Measurements from ENCODE around the gene LRRC8B.

Gene LRRC8B

DNA sequence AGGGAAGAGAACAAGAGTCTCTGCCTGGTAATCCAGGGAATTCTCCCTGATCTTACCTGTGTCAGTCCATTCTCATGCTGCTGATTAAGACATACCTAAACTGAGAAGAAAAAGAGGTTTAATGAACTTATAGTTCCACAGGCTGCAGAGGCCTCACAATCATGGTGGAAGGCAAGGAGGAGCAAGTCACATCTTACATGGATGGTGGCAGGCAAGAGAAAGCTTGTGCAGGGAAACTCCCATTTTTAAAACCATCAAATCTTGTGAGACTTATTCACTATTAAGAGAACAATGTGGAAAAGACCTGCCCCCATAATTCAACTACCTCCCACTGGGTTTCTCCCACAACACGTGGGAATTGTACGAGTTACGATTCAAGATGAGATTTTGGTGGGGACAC, 34.2 kb upstream of the LRRC8B start:
- TF ChIP-seq, protein P1, sequence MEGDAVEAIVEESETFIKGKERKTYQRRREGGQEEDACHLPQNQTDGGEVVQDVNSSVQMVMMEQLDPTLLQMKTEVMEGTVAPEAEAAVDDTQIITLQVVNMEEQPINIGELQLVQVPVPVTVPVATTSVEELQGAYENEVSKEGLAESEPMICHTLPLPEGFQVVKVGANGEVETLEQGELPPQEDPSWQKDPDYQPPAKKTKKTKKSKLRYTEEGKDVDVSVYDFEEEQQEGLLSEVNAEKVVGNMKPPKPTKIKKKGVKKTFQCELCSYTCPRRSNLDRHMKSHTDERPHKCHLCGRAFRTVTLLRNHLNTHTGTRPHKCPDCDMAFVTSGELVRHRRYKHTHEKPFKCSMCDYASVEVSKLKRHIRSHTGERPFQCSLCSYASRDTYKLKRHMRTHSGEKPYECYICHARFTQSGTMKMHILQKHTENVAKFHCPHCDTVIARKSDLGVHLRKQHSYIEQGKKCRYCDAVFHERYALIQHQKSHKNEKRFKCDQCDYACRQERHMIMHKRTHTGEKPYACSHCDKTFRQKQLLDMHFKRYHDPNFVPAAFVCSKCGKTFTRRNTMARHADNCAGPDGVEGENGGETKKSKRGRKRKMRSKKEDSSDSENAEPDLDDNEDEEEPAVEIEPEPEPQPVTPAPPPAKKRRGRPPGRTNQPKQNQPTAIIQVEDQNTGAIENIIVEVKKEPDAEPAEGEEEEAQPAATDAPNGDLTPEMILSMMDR (IDR thresholded peaks at IDR 0.05; ENCODE audit: low read depth, low read length) = no peak
- no peak for TF ChIP-seq EZH2phosphoT487 (IDR thresholded peaks at IDR 0.05; ENCODE audit: low read depth)
- no peaks in the 10 kb centered on the region for H3K4me1 ChIP-seq (ENCODE audit: low read length)
- H3K4me3 ChIP-seq (ENCODE audit: low read length) = no peak overlapping the region
- no peaks in the 10 kb centered on the region for H3K9me3 ChIP-seq (ENCODE audit: insufficient read depth, low read length)
- no peak overlapping the region for H3K27ac ChIP-seq (ENCODE audit: low read length)
- no peak overlapping the region for H2AFZ ChIP-seq (ENCODE audit: low read depth, low read length)
- H3K36me3 ChIP-seq (replicated peaks; ENCODE audit: low read depth, low read length) = no peaks in the 10 kb centered on the region
- no peaks in the 10 kb centered on the region for H4K20me1 ChIP-seq (ENCODE audit: insufficient read depth, low read length)
- H3K4me2 ChIP-seq (ENCODE audit: low read length) = no peak overlapping the region
- no peaks in the 10 kb centered on the region for H3K27me3 ChIP-seq (ENCODE audit: low read depth, low read length)
- H3K79me2 ChIP-seq (ENCODE audit: low read length) = no peaks in the 10 kb centered on the region
- no peak overlapping the region for H3K9ac ChIP-seq (ENCODE audit: low read length)

DNA sequence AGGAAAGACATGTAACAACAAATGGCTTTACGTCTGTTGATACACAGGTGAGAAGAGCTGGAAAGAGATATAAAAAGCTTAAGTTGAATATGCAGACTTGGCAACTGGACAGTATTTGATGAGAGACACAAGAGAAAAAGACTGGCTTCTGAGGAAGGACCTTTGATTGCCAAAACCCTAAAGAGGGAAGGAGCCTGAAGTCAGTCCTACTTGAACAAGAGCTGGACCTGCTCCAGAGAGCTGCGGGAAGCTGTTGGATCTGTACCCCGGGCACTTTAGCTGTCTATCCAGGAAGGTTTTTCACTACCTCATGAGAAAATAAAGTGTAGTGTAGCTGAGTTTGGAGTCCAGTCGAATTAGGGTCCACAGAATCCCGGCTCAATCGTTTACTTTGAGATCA, 25.3 kb upstream of the LRRC8B start:
- H3K79me2 ChIP-seq (ENCODE audit: low read length) = no peaks in the 10 kb centered on the region
- no peaks in the 10 kb centered on the region for H3K27me3 ChIP-seq (ENCODE audit: low read depth, low read length)
- H3K9ac ChIP-seq (ENCODE audit: low read length) = no peak overlapping the region
- H3K27ac ChIP-seq (ENCODE audit: low read length) = no peak overlapping the region
- H3K4me3 ChIP-seq (ENCODE audit: low read length) = no peak overlapping the region
- no peaks in the 10 kb centered on the region for H4K20me1 ChIP-seq (ENCODE audit: insufficient read depth, low read length)
- no peak overlapping the region for H2AFZ ChIP-seq (ENCODE audit: low read depth, low read length)
- TF ChIP-seq EZH2phosphoT487 (IDR thresholded peaks at IDR 0.05; ENCODE audit: low read depth) = no peak
- TF ChIP-seq, protein P1 (IDR thresholded peaks at IDR 0.05; ENCODE audit: low read depth, low read length) = no peak
- no peaks in the 10 kb centered on the region for H3K36me3 ChIP-seq (replicated peaks; ENCODE audit: low read depth, low read length)
- H3K4me1 ChIP-seq (ENCODE audit: low read length) = no peaks in the 10 kb centered on the region
- H3K4me2 ChIP-seq (ENCODE audit: low read length) = no peak overlapping the region
- no peaks in the 10 kb centered on the region for H3K9me3 ChIP-seq (ENCODE audit: insufficient read depth, low read length)

DNA sequence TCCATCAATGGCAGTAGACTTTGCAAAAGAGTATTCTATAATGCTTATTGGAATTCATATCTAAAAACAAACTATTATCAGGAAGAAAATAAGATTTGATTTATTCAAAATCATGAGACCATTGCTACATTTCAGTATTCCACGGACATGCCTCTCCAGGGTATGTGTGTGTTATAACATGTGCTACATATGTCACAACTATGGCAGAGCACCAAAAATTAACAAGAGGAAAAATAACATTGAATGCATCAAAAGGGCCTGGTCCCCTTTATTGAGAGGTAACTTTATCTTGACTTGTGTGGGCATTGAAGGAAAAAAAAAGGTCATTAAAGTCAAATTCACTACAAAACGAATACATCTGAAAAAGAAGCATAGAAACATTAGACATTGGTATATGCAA, 22.6 kb upstream of the LRRC8B start:
- H2AFZ ChIP-seq (ENCODE audit: low read depth, low read length) = no peak overlapping the region
- H3K27me3 ChIP-seq (ENCODE audit: low read depth, low read length) = no peaks in the 10 kb centered on the region
- no peak for TF ChIP-seq EZH2phosphoT487 (IDR thresholded peaks at IDR 0.05; ENCODE audit: low read depth)
- TF ChIP-seq, protein P1 (IDR thresholded peaks at IDR 0.05; ENCODE audit: low read depth, low read length) = no peak
- no peaks in the 10 kb centered on the region for H3K9me3 ChIP-seq (ENCODE audit: insufficient read depth, low read length)
- no peaks in the 10 kb centered on the region for H3K4me1 ChIP-seq (ENCODE audit: low read length)
- H3K4me3 ChIP-seq (ENCODE audit: low read length) = no peak overlapping the region
- no peaks in the 10 kb centered on the region for H3K79me2 ChIP-seq (ENCODE audit: low read length)
- H3K36me3 ChIP-seq (replicated peaks; ENCODE audit: low read depth, low read length) = no peaks in the 10 kb centered on the region
- no peak overlapping the region for H3K27ac ChIP-seq (ENCODE audit: low read length)
- H3K9ac ChIP-seq (ENCODE audit: low read length) = no peak overlapping the region
- H4K20me1 ChIP-seq (ENCODE audit: insufficient read depth, low read length) = no peaks in the 10 kb centered on the region
- H3K4me2 ChIP-seq (ENCODE audit: low read length) = no peak overlapping the region

DNA sequence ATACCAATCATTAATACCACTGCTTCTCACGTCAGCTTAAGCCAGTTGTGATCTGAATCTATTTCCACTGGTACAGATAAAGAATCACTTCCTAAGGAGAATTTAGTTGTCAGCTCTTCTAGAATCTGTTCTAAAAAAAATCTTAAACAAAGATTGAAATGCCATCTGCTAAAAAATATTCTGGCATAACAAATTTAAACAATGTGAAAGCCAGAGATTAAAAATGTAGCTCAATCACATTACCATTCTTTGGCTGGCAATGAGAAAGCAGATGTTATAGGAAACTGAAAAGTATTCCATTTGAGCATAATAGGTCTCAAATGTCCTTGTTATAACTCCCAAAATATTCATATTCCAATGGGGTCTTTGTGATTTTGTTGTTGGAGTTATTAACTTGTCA, 21.7 kb upstream of the LRRC8B start:
- H4K20me1 ChIP-seq (ENCODE audit: insufficient read depth, low read length) = no peaks in the 10 kb centered on the region
- H3K4me2 ChIP-seq (ENCODE audit: low read length) = no peak overlapping the region
- no peaks in the 10 kb centered on the region for H3K4me1 ChIP-seq (ENCODE audit: low read length)
- no peak overlapping the region for H2AFZ ChIP-seq (ENCODE audit: low read depth, low read length)
- no peaks in the 10 kb centered on the region for H3K36me3 ChIP-seq (replicated peaks; ENCODE audit: low read depth, low read length)
- H3K27me3 ChIP-seq (ENCODE audit: low read depth, low read length) = no peaks in the 10 kb centered on the region
- H3K79me2 ChIP-seq (ENCODE audit: low read length) = no peaks in the 10 kb centered on the region
- no peak for TF ChIP-seq EZH2phosphoT487 (IDR thresholded peaks at IDR 0.05; ENCODE audit: low read depth)
- TF ChIP-seq, protein P1 (IDR thresholded peaks at IDR 0.05; ENCODE audit: low read depth, low read length) = no peak
- no peaks in the 10 kb centered on the region for H3K9me3 ChIP-seq (ENCODE audit: insufficient read depth, low read length)
- H3K27ac ChIP-seq (ENCODE audit: low read length) = no peak overlapping the region
- H3K9ac ChIP-seq (ENCODE audit: low read length) = no peak overlapping the region
- H3K4me3 ChIP-seq (ENCODE audit: low read length) = no peak overlapping the region
